ENCODE data around the gene L3HYPDH.

L3HYPDH gene

GRCh38 chr14:59429790-59430189 lies 54.4 kb downstream of the L3HYPDH start:
- WGBS, 2 donors (ENCODE audit: extremely low coverage in 2 of 2, insufficient read length in 2 of 2, insufficient replicate concordance in 1 of 2): no CpG with 5 or more reads among the region's 4 CpGs

GRCh38 chr14:59428581-59429012 lies 55.6 kb downstream of the L3HYPDH start:
- no peak overlapping the region for H2AK5ac ChIP-seq (ENCODE audit: low read depth, low read length)
- H3K4me3 ChIP-seq (ENCODE audit: low read length in 2 of 2): no peak overlapping the region
- H3K4me2 ChIP-seq (ENCODE audit: insufficient read depth, low read length, poor library complexity, severe bottlenecking): no peak overlapping the region

More at GRCh38 chr14:59429790-59430189, 54.4 kb downstream of the L3HYPDH start:
- Histone ChIP-seq H3K18ac (ENCODE audit: low read length) (no peak overlapping the region), H3K9me3 (replicated peaks in 1 of 2; ENCODE audit: control insufficient read depth in 2 of 2, insufficient read depth in 1 of 2, low read depth in 1 of 2, low read length in 2 of 2) (no peaks in the 10 kb centered on the region), H2BK12ac (ENCODE audit: low read length) (no peak overlapping the region), H2BK15ac (ENCODE audit: low read length) (no peak overlapping the region), H4K8ac (ENCODE audit: low read depth, low read length) (no peak overlapping the region), H3K4me2 (ENCODE audit: insufficient read depth, low read length, poor library complexity, severe bottlenecking) (no peak overlapping the region), H3K4me3 (ENCODE audit: low read length in 2 of 2) (no peak overlapping the region), H3K9ac (ENCODE audit: low read depth, low read length, poor library complexity) (no peak overlapping the region), H3K27me3 (ENCODE audit: control insufficient read depth in 3 of 3, insufficient read depth in 3 of 3, low read depth in 1 of 3, low read length in 3 of 3) (no peaks in the 10 kb centered on the region), H2AK5ac (ENCODE audit: low read depth, low read length) (no peak overlapping the region), H3K4ac (ENCODE audit: low read length) (no peak overlapping the region), H3K27ac (replicated peaks; ENCODE audit: low read length) (no peak overlapping the region), H3K14ac (ENCODE audit: low read length) (no peak overlapping the region), H3K4me1 (ENCODE audit: control insufficient read depth in 2 of 2, insufficient read depth in 1 of 2, low read depth in 1 of 2, low read length in 2 of 2) (peaks cover 0 to under 1% of the 10 kb centered on the region in 2 donors), H3K36me3 (replicated peaks in 1 of 2; ENCODE audit: control insufficient read depth in 2 of 2, insufficient read depth in 2 of 2, low read length in 2 of 2) (no peaks in the 10 kb centered on the region), H2AFZ (ENCODE audit: low read length) (no peak overlapping the region), H2BK5ac (ENCODE audit: low read length) (no peak overlapping the region), H4K91ac (ENCODE audit: low read depth, low read length, poor library complexity) (no peak overlapping the region), H3K23ac (ENCODE audit: low read depth, low read length, poor library complexity) (no peak overlapping the region), H3K79me1 (ENCODE audit: low read depth, low read length) (no peaks in the 10 kb centered on the region), H2BK120ac (ENCODE audit: low read depth, low read length) (no peak overlapping the region)
- DNase-seq (ENCODE audit: low spot score): no peak

GRCh38 chr14:59427653-59428580 lies 56.3 kb downstream of the L3HYPDH start:
- H3K27ac ChIP-seq (replicated peaks; ENCODE audit: low read length): no peak overlapping the region
- no peaks in the 10 kb centered on the region for H3K27me3 ChIP-seq (ENCODE audit: control insufficient read depth in 3 of 3, insufficient read depth in 3 of 3, low read depth in 1 of 3, low read length in 3 of 3)

More at GRCh38 chr14:59428581-59429012, 55.6 kb downstream of the L3HYPDH start:
- H3K79me1 ChIP-seq (ENCODE audit: low read depth, low read length): no peaks in the 10 kb centered on the region
- peaks cover 0 to 2% of the 10 kb centered on the region in 2 donors for H3K4me1 ChIP-seq (ENCODE audit: control insufficient read depth in 2 of 2, insufficient read depth in 1 of 2, low read depth in 1 of 2, low read length in 2 of 2)
- H3K23ac ChIP-seq (ENCODE audit: low read depth, low read length, poor library complexity): no peak overlapping the region
- H2BK15ac ChIP-seq (ENCODE audit: low read length): no peak overlapping the region
- no peak overlapping the region for H2BK12ac ChIP-seq (ENCODE audit: low read length)
- H4K91ac ChIP-seq (ENCODE audit: low read depth, low read length, poor library complexity): no peak overlapping the region
- H4K8ac ChIP-seq (ENCODE audit: low read depth, low read length): no peak overlapping the region
- no peak overlapping the region for H2BK120ac ChIP-seq (ENCODE audit: low read depth, low read length)
- DNase-seq (ENCODE audit: low spot score): no peak
- WGBS, 2 donors (ENCODE audit: extremely low coverage in 2 of 2, insufficient read length in 2 of 2, insufficient replicate concordance in 1 of 2): no CpG with 5 or more reads among the region's 1 CpG
- H3K27me3 ChIP-seq (ENCODE audit: control insufficient read depth in 3 of 3, insufficient read depth in 3 of 3, low read depth in 1 of 3, low read length in 3 of 3): no peaks in the 10 kb centered on the region
- H3K9me3 ChIP-seq (replicated peaks in 1 of 2; ENCODE audit: control insufficient read depth in 2 of 2, insufficient read depth in 1 of 2, low read depth in 1 of 2, low read length in 2 of 2): no peaks in the 10 kb centered on the region
- no peaks in the 10 kb centered on the region for H3K36me3 ChIP-seq (replicated peaks in 1 of 2; ENCODE audit: control insufficient read depth in 2 of 2, insufficient read depth in 2 of 2, low read length in 2 of 2)
- H2BK5ac ChIP-seq (ENCODE audit: low read length): no peak overlapping the region
- H2AFZ ChIP-seq (ENCODE audit: low read length): no peak overlapping the region
- H3K27ac ChIP-seq (replicated peaks; ENCODE audit: low read length): no peak overlapping the region
- no peak overlapping the region for H3K14ac ChIP-seq (ENCODE audit: low read length)
- no peak overlapping the region for H3K18ac ChIP-seq (ENCODE audit: low read length)
- no peak overlapping the region for H3K4ac ChIP-seq (ENCODE audit: low read length)
- no peak overlapping the region for H3K9ac ChIP-seq (ENCODE audit: low read depth, low read length, poor library complexity)

GRCh38 chr14:59425322-59425935 lies 58.8 kb downstream of the L3HYPDH start:
- Histone ChIP-seq H3K79me1 (ENCODE audit: low read depth, low read length) (no peaks in the 10 kb centered on the region), H4K91ac (ENCODE audit: low read depth, low read length, poor library complexity) (no peak overlapping the region), H2BK5ac (ENCODE audit: low read length) (no peak overlapping the region), H3K9me3 (replicated peaks in 1 of 2; ENCODE audit: control insufficient read depth in 2 of 2, insufficient read depth in 1 of 2, low read depth in 1 of 2, low read length in 2 of 2) (no peaks in the 10 kb centered on the region), H3K23ac (ENCODE audit: low read depth, low read length, poor library complexity) (no peak overlapping the region), H3K4me2 (ENCODE audit: insufficient read depth, low read length, poor library complexity, severe bottlenecking) (no peak overlapping the region), H3K4ac (ENCODE audit: low read length) (no peak overlapping the region), H3K36me3 (replicated peaks in 1 of 2; ENCODE audit: control insufficient read depth in 2 of 2, insufficient read depth in 2 of 2, low read length in 2 of 2) (no peaks in the 10 kb centered on the region), H3K27ac (replicated peaks; ENCODE audit: low read length) (no peak overlapping the region), H3K14ac (ENCODE audit: low read length) (no peak overlapping the region), H2AK5ac (ENCODE audit: low read depth, low read length) (no peak overlapping the region), H3K27me3 (ENCODE audit: control insufficient read depth in 3 of 3, insufficient read depth in 3 of 3, low read depth in 1 of 3, low read length in 3 of 3) (no peaks in the 10 kb centered on the region), H3K18ac (ENCODE audit: low read length) (no peak overlapping the region), H3K4me3 (ENCODE audit: low read length in 2 of 2) (no peak overlapping the region), H2BK12ac (ENCODE audit: low read length) (no peak overlapping the region), H2BK15ac (ENCODE audit: low read length) (no peak overlapping the region), H3K9ac (ENCODE audit: low read depth, low read length, poor library complexity) (no peak overlapping the region), H2BK120ac (ENCODE audit: low read depth, low read length) (no peak overlapping the region), H4K8ac (ENCODE audit: low read depth, low read length) (no peak overlapping the region), H2AFZ (ENCODE audit: low read length) (no peak overlapping the region), H3K4me1 (ENCODE audit: control insufficient read depth in 2 of 2, insufficient read depth in 1 of 2, low read depth in 1 of 2, low read length in 2 of 2) (peaks cover 0 to 2% of the 10 kb centered on the region in 2 donors)
- no CpG with 5 or more reads among the region's 3 CpGs for WGBS, 2 donors (ENCODE audit: extremely low coverage in 2 of 2, insufficient read length in 2 of 2, insufficient replicate concordance in 1 of 2)
- DNase-seq (ENCODE audit: low spot score): no peak

More at GRCh38 chr14:59427653-59428580, 56.3 kb downstream of the L3HYPDH start:
- H3K4ac ChIP-seq (ENCODE audit: low read length): no peak overlapping the region
- no peak overlapping the region for H3K4me2 ChIP-seq (ENCODE audit: insufficient read depth, low read length, poor library complexity, severe bottlenecking)
- H4K8ac ChIP-seq (ENCODE audit: low read depth, low read length): no peak overlapping the region
- WGBS, 2 donors (ENCODE audit: extremely low coverage in 2 of 2, insufficient read length in 2 of 2, insufficient replicate concordance in 1 of 2): no CpG with 5 or more reads among the region's 13 CpGs
- no peak overlapping the region for H2AK5ac ChIP-seq (ENCODE audit: low read depth, low read length)
- no peak overlapping the region for H3K14ac ChIP-seq (ENCODE audit: low read length)
- H3K9ac ChIP-seq (ENCODE audit: low read depth, low read length, poor library complexity): no peak overlapping the region
- H3K9me3 ChIP-seq (replicated peaks in 1 of 2; ENCODE audit: control insufficient read depth in 2 of 2, insufficient read depth in 1 of 2, low read depth in 1 of 2, low read length in 2 of 2): no peaks in the 10 kb centered on the region
- H4K91ac ChIP-seq (ENCODE audit: low read depth, low read length, poor library complexity): no peak overlapping the region
- no peaks in the 10 kb centered on the region for H3K36me3 ChIP-seq (replicated peaks in 1 of 2; ENCODE audit: control insufficient read depth in 2 of 2, insufficient read depth in 2 of 2, low read length in 2 of 2)
- no peak overlapping the region for H3K23ac ChIP-seq (ENCODE audit: low read depth, low read length, poor library complexity)
- no peak overlapping the region for H2BK5ac ChIP-seq (ENCODE audit: low read length)
- H2BK120ac ChIP-seq (ENCODE audit: low read depth, low read length): no peak overlapping the region
- H2AFZ ChIP-seq (ENCODE audit: low read length): no peak overlapping the region
- H3K4me1 ChIP-seq (ENCODE audit: control insufficient read depth in 2 of 2, insufficient read depth in 1 of 2, low read depth in 1 of 2, low read length in 2 of 2): peaks cover 0 to 2% of the 10 kb centered on the region in 2 donors
- no peak overlapping the region for H3K18ac ChIP-seq (ENCODE audit: low read length)
- no peak overlapping the region for H2BK15ac ChIP-seq (ENCODE audit: low read length)
- no peaks in the 10 kb centered on the region for H3K79me1 ChIP-seq (ENCODE audit: low read depth, low read length)
- no peak overlapping the region for H3K4me3 ChIP-seq (ENCODE audit: low read length in 2 of 2)
- H2BK12ac ChIP-seq (ENCODE audit: low read length): no peak overlapping the region
- DNase-seq (ENCODE audit: low spot score): no peak
